Measurements from ENCODE around the gene ARHGAP26. TPM values are rescaled to one million over a fixed set of nuclear protein-coding genes. Genes with fewer than 3 reads are reported as not detected.

Gene ARHGAP26
- polyA plus RNA-seq, 4 donors = 7.6 to 31.7 (median 11.5) TPM

DNA sequence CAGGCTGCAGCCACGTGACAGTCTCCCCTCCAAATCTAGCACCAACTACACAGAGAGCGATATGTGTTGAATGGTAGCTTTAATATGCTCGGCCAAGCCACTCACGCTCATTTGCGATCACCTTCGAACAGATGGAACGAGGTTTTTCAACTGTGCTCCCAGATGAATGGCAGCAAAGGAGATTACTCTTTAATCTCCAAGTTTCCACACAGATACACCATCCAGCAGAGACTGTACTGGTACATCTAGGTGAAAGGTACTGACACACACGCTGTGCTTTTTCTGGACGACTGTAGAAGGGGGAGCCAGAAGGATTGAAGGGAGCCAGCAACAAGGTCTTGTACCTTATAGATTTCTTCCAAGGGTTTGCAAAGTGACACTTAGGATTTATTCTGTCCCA, 369.4 kb downstream of the ARHGAP26 start:
- no peak overlapping the region for H3K4me3 ChIP-seq (ENCODE audit: low read depth in 1 of 3, low read length in 3 of 3)
- H3K4me1 ChIP-seq (ENCODE audit: control insufficient read depth in 3 of 3, insufficient read depth in 2 of 3, low read depth in 1 of 3, low read length in 2 of 3) = peaks cover 8 to 13% (median 9%) of the 10 kb centered on the region in 3 donors
- DNase-seq (no peak), FAIRE-seq (no peak)
- H3K36me3 ChIP-seq (ENCODE audit: control insufficient read depth in 3 of 3, insufficient read depth in 2 of 3, low read depth in 1 of 3, low read length in 3 of 3) = peaks cover 0 to 13% (median 4%) of the 10 kb centered on the region in 3 donors
- whole genome bisulfite sequencing, 3 donors = 95 to 97% (median 96%) methylated on average over 9 of the region's 9 CpGs
- no peak overlapping the region for H3K27ac ChIP-seq (ENCODE audit: low read depth in 1 of 3, low read length in 2 of 3)
- H3K27me3 ChIP-seq (ENCODE audit: control insufficient read depth in 3 of 3, insufficient read depth in 3 of 3, low read length in 3 of 3) = no peaks in the 10 kb centered on the region
- H3K9me3 ChIP-seq (ENCODE audit: control insufficient read depth in 2 of 2, insufficient read depth in 1 of 2, low read depth in 1 of 2, low read length in 1 of 2) = no peaks in the 10 kb centered on the region

DNA sequence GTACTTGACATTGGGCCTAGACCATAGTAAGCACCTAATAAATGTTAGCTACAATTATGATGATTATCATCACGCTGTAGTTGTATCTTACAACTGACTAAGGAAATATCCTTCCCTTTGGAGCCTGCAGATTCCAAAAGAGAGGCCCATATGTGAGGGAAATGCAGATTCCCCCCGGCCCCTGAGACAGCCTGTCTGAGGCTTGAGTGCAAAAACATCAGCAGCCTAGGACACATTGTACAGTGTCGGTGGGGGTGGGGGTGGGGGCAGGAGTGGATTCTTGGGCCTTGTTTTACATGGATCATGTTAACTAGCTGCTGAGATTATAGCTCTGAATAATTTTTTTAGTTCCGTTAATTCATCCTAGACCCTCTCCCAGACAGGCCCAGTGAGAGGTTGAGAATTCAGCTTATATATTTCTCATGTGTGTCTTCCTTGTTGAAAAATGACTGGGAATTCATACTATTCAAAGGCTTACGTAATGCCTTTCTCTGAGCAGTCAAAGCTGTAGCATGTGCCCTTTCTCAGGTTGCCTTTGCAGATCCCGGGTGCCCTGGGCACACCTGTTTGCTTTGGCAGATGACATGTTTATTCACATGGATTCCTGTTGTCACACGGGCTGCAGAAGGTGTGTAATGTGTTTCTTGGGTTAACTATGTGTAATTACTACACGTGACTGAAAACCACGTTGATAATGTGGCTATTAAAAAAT, 370.5 kb downstream of the ARHGAP26 start:
- Histone ChIP-seq H3K4me1 (ENCODE audit: control insufficient read depth in 3 of 3, insufficient read depth in 2 of 3, low read depth in 1 of 3, low read length in 2 of 3) (peaks cover 8 to 10% (median 9%) of the 10 kb centered on the region in 3 donors), H3K27ac (ENCODE audit: low read depth in 1 of 3, low read length in 2 of 3) (peak overlapping the region in 1 of 3 donors; percentile 3), H3K27me3 (ENCODE audit: control insufficient read depth in 3 of 3, insufficient read depth in 3 of 3, low read length in 3 of 3) (no peaks in the 10 kb centered on the region), H3K9me3 (ENCODE audit: control insufficient read depth in 2 of 2, insufficient read depth in 1 of 2, low read depth in 1 of 2, low read length in 1 of 2) (no peaks in the 10 kb centered on the region), H3K36me3 (ENCODE audit: control insufficient read depth in 3 of 3, insufficient read depth in 2 of 3, low read depth in 1 of 3, low read length in 3 of 3) (peaks cover 0 to 13% (median 0%) of the 10 kb centered on the region in 3 donors), H3K4me3 (ENCODE audit: low read depth in 1 of 3, low read length in 3 of 3) (no peak overlapping the region)
- DNase-seq (peak; percentile 19 to 79), FAIRE-seq (no peak)
- 46 to 73% (median 53%) methylated on average over 9 of the region's 9 CpGs for WGBS, 3 donors

DNA sequence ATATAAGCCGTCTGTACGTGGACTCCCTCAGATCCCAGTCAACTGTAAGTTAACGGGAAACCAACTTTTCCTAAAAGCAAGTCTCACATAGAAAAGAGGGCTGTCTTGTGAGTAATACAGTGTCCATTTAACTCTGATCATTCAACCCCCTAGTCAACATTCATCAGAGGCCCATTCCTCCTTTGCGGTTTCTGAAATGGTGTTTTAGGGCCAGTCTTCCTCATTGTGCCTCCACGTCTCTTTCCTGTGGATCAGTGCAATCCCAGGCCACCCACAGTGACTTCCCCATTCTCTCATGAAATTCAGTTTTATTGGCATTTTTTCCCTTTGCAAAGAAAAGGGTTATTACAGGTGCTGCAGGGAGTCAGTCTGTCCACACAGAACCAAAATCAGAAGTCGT, 371.5 kb downstream of the ARHGAP26 start:
- WGBS, 3 donors = 78 to 85% (median 80%) methylated on average over 6 of the region's 6 CpGs
- H3K4me3 ChIP-seq (ENCODE audit: low read depth in 1 of 3, low read length in 3 of 3) = no peak overlapping the region

DNA sequence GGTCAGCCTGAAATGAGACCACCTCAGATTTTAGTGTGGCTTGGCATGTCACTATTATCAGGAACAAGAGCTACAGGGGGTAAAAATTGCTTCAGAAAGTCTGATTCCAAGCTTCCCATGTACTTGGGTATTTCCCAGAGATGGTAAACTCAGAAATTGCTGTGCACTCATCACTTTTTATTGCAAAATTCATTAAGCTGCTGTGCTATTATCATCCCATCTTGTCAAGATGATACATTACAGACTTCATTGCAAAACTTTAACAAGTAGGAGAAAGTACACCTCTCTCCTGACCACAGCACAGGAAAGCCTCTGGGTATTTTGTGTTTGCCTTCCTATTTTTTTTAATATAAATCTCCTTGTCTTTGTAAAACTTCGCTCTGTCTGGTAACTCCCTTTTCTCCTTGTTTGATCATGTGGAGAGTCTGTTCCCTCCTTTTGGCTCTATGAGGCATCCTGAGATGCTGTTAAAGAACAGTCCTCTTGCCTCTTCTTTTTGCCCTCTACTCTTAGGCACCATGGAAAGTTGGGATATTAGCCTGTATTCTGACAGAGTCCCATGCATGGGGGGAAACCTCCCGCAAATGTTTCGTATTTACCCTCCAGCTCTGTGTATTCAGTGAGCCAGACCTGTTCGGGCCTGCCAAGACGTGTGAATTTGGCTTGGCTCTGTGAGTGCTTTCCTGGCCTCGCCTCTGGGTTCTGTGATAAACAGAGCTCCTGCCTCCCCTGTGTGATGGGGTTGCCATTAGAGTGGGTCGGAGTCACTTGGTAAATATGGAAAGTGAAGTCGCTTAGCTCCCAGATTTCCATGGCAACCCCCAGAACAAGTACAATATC, 372.6 kb downstream of the ARHGAP26 start:
- no peak for DNase-seq
- WGBS, 3 donors = 83 to 90% (median 88%) methylated on average over 8 of the region's 8 CpGs
- H3K27me3 ChIP-seq (ENCODE audit: control insufficient read depth in 3 of 3, insufficient read depth in 3 of 3, low read length in 3 of 3) = no peaks in the 10 kb centered on the region
- peaks cover 0 to 15% (median 6%) of the 10 kb centered on the region in 3 donors for H3K36me3 ChIP-seq (ENCODE audit: control insufficient read depth in 3 of 3, insufficient read depth in 2 of 3, low read depth in 1 of 3, low read length in 3 of 3)
- no peak overlapping the region for H3K4me3 ChIP-seq (ENCODE audit: low read depth in 1 of 3, low read length in 3 of 3)
- H3K4me1 ChIP-seq (ENCODE audit: control insufficient read depth in 3 of 3, insufficient read depth in 2 of 3, low read depth in 1 of 3, low read length in 2 of 3) = peaks cover 0 to 9% (median 8%) of the 10 kb centered on the region in 3 donors
- no peaks in the 10 kb centered on the region for H3K9me3 ChIP-seq (ENCODE audit: control insufficient read depth in 2 of 2, insufficient read depth in 1 of 2, low read depth in 1 of 2, low read length in 1 of 2)
- FAIRE-seq = no peak
- H3K27ac ChIP-seq (ENCODE audit: low read depth in 1 of 3, low read length in 2 of 3) = no peak overlapping the region

More for the DNA sequence above, 371.5 kb downstream of the ARHGAP26 start:
- H3K27ac ChIP-seq (ENCODE audit: low read depth in 1 of 3, low read length in 2 of 3) = no peak overlapping the region
- H3K9me3 ChIP-seq (ENCODE audit: control insufficient read depth in 2 of 2, insufficient read depth in 1 of 2, low read depth in 1 of 2, low read length in 1 of 2) = no peaks in the 10 kb centered on the region
- FAIRE-seq = no peak
- H3K36me3 ChIP-seq (ENCODE audit: control insufficient read depth in 3 of 3, insufficient read depth in 2 of 3, low read depth in 1 of 3, low read length in 3 of 3) = peaks cover 0 to 13% (median 0%) of the 10 kb centered on the region in 3 donors
- H3K4me1 ChIP-seq (ENCODE audit: control insufficient read depth in 3 of 3, insufficient read depth in 2 of 3, low read depth in 1 of 3, low read length in 2 of 3) = peaks cover 0 to 9% (median 8%) of the 10 kb centered on the region in 3 donors
- no peaks in the 10 kb centered on the region for H3K27me3 ChIP-seq (ENCODE audit: control insufficient read depth in 3 of 3, insufficient read depth in 3 of 3, low read length in 3 of 3)
- no peak for DNase-seq

DNA sequence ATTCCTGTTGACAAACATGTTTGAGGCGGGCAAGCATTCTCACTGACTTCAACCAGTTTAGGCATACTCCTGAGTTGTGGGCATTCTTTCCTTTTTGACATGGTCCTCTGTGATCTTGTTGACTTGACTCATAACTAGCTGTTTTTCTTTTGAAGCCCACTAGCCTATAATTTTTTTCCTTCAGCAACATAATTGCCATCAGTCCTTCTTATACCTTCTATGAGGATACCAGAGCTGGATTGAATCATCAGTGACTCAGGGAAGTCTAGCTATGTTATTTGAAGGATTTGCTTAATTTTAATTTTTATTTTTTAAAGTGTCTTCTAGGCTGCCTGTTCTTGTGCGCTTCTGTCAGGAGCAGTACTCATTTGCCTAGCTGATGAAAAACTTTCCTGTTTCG, 373.8 kb downstream of the ARHGAP26 start:
- WGBS, 3 donors = 97 to 99% (median 99%) methylated on average over 3 of the region's 3 CpGs
- Histone ChIP-seq H3K4me1 (ENCODE audit: control insufficient read depth in 3 of 3, insufficient read depth in 2 of 3, low read depth in 1 of 3, low read length in 2 of 3) (peaks cover 0 to 3% (median 2%) of the 10 kb centered on the region in 3 donors), H3K4me3 (ENCODE audit: low read depth in 1 of 3, low read length in 3 of 3) (no peak overlapping the region), H3K36me3 (ENCODE audit: control insufficient read depth in 3 of 3, insufficient read depth in 2 of 3, low read depth in 1 of 3, low read length in 3 of 3) (peaks cover 0 to 19% (median 16%) of the 10 kb centered on the region in 3 donors), H3K27me3 (ENCODE audit: control insufficient read depth in 3 of 3, insufficient read depth in 3 of 3, low read length in 3 of 3) (no peaks in the 10 kb centered on the region), H3K27ac (ENCODE audit: low read depth in 1 of 3, low read length in 2 of 3) (no peak overlapping the region), H3K9me3 (ENCODE audit: control insufficient read depth in 2 of 2, insufficient read depth in 1 of 2, low read depth in 1 of 2, low read length in 1 of 2) (no peaks in the 10 kb centered on the region)
- DNase-seq = no peak
- no peak for FAIRE-seq

DNA sequence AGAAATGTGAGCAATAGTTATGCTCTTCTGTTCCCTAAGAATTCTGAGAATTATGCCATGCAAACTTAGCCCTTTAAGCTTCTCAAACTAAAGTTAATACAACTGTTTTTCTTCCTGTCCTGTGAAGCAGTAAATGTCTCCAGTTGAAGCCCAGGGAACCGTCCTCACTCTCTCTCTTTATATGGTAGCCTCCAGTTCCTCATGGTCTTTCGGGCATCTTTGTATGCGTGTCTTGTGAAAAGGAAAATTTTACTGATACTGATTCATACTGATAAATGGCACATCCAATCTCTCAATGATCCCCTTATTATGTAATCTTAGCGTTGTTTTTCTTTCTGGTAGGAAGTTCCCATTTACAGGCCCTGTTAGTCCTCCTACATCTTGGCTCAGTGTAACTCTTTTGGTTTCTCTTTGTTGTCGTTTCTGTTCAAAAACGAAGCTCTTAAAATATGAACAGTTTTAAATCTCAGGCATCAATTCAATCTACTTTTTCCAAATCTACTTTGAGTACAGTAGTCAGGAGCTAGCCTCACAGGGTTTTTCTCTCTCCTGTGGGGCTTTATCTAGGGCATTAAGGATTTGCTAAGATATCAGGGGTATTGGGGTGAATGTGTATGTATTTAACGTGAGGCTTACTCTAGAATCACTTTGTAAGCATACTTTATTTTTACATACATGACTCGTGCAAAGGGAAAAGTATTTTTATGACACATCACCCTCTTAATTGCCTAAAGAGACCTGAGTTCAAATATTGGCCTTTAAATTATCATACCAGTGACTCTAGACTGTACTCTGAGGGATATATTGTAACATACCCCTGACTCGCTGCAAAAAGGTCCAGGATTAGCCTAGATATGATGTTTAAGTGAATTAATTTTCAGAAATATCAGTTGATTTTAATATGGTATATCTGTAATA, 375.3 kb downstream of the ARHGAP26 start:
- FAIRE-seq (no peak), DNase-seq (no peak)
- Histone ChIP-seq H3K4me3 (ENCODE audit: low read depth in 1 of 3, low read length in 3 of 3) (no peak overlapping the region), H3K4me1 (ENCODE audit: control insufficient read depth in 3 of 3, insufficient read depth in 2 of 3, low read depth in 1 of 3, low read length in 2 of 3) (peaks cover 0 to 3% (median 1%) of the 10 kb centered on the region in 3 donors), H3K27me3 (ENCODE audit: control insufficient read depth in 3 of 3, insufficient read depth in 3 of 3, low read length in 3 of 3) (no peaks in the 10 kb centered on the region), H3K36me3 (ENCODE audit: control insufficient read depth in 3 of 3, insufficient read depth in 2 of 3, low read depth in 1 of 3, low read length in 3 of 3) (peaks cover 0 to 20% (median 17%) of the 10 kb centered on the region in 3 donors), H3K27ac (ENCODE audit: low read depth in 1 of 3, low read length in 2 of 3) (no peak overlapping the region), H3K9me3 (ENCODE audit: control insufficient read depth in 2 of 2, insufficient read depth in 1 of 2, low read depth in 1 of 2, low read length in 1 of 2) (no peaks in the 10 kb centered on the region)
- WGBS, 3 donors = 62 to 82% (median 71%) methylated on average over 9 of the region's 9 CpGs

DNA sequence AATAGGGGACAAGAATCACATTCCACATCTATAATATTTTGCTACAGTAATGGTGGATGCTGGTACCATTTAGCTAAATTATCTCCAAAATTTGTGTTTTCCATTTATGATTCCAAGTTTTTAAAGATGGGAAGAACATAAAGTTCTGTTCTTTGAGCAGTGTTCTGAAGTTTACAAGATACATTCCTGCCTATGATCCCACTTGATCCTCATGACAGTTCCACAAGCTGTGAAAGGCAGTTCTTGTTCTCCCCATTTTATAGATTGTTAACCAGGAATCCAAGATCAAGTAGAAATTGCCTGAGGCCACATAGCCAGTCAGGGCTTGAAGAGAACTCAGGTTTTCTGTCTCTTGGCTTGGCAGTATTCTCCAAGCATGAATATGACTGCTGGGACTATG, 376.0 kb downstream of the ARHGAP26 start:
- H3K4me3 ChIP-seq (ENCODE audit: low read depth in 1 of 3, low read length in 3 of 3) = no peak overlapping the region
- H3K27me3 ChIP-seq (ENCODE audit: control insufficient read depth in 3 of 3, insufficient read depth in 3 of 3, low read length in 3 of 3) = no peaks in the 10 kb centered on the region
- H3K27ac ChIP-seq (ENCODE audit: low read depth in 1 of 3, low read length in 2 of 3) = no peak overlapping the region
- no peak for DNase-seq
- H3K9me3 ChIP-seq (ENCODE audit: control insufficient read depth in 2 of 2, insufficient read depth in 1 of 2, low read depth in 1 of 2, low read length in 1 of 2) = no peaks in the 10 kb centered on the region
- H3K36me3 ChIP-seq (ENCODE audit: control insufficient read depth in 3 of 3, insufficient read depth in 2 of 3, low read depth in 1 of 3, low read length in 3 of 3) = peaks cover 0 to 19% (median 17%) of the 10 kb centered on the region in 3 donors
- no peaks in the 10 kb centered on the region for H3K4me1 ChIP-seq (ENCODE audit: control insufficient read depth in 3 of 3, insufficient read depth in 2 of 3, low read depth in 1 of 3, low read length in 2 of 3)
- FAIRE-seq = no peak

DNA sequence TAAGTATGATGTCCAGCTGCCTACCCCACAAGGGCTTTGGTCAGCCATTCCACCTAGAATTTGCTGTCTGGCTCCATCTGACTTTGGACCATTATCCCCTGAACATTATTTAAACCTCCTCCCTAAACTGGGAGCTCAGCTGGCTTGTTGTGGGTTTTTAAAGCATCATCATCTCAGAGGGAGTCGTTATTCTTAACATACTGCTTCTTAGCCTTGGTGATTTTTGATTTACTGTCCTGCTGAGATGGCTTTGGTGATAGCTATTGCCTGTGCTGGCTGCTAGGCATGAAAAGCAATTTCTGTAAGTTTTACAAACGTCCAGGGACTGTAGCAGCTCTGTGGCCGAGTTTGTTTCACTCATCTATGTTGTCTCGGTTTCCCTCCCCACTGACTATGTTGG, 377.2 kb downstream of the ARHGAP26 start:
- Histone ChIP-seq H3K27ac (ENCODE audit: low read depth in 1 of 3, low read length in 2 of 3) (peak overlapping the region in 1 of 3 donors; percentile 4), H3K4me3 (ENCODE audit: low read depth in 1 of 3, low read length in 3 of 3) (no peak overlapping the region), H3K36me3 (ENCODE audit: control insufficient read depth in 3 of 3, insufficient read depth in 2 of 3, low read depth in 1 of 3, low read length in 3 of 3) (peaks cover 0 to 19% (median 17%) of the 10 kb centered on the region in 3 donors), H3K9me3 (ENCODE audit: control insufficient read depth in 2 of 2, insufficient read depth in 1 of 2, low read depth in 1 of 2, low read length in 1 of 2) (no peaks in the 10 kb centered on the region), H3K4me1 (ENCODE audit: control insufficient read depth in 3 of 3, insufficient read depth in 2 of 3, low read depth in 1 of 3, low read length in 2 of 3) (no peaks in the 10 kb centered on the region), H3K27me3 (ENCODE audit: control insufficient read depth in 3 of 3, insufficient read depth in 3 of 3, low read length in 3 of 3) (no peaks in the 10 kb centered on the region)
- no peak for FAIRE-seq
- 78 to 95% (median 88%) methylated on average over 4 of the region's 4 CpGs for WGBS, 3 donors
- DNase-seq = no peak
